MCF 10A (cell line): ENCODE measurements around the gene PRKG1. TPM values are rescaled to one million over a fixed set of nuclear protein-coding genes. Genes with fewer than 3 reads are reported as not detected.

Experiments used
- BruUV-seq: library from RNA; stranded (reverse); fragments of 400-500 nt; replicated peaks from 2 replicates; lab custom pipeline; 2021; lab: Mats Ljungman, UMichigan
- CTCF ChIA-PET: fragments of 300-600 bp; sonication (Branson Sonifier 250); formaldehyde crosslinking; extraction: SDS; loops from one replicate; lab custom pipeline; 2021; ENCODE audit warnings: antibody characterized with exemption, inconsistent platforms; lab: Yijun Ruan, JAX
- POLR2A ChIA-PET: fragments of 300-600, 350-650 bp; sonication (Branson Sonifier 250); formaldehyde crosslinking; extraction: SDS; loops from one replicate; lab custom pipeline; 2020; ENCODE audit warnings: antibody characterized with exemption, inconsistent platforms; lab: Yijun Ruan, JAX
- DNase-seq: peaks from one replicate; pipeline ENCODE4 v3.0.0-alpha.2; 2018; ENCODE audit not compliant: unreplicated experiment
- H3K27ac Mint-ChIP-seq: one replicate; pipeline ENCODE4 v1.8.0; 2022; ENCODE audit warnings: mild to moderate bottlenecking, low read depth, mixed read lengths; ENCODE audit not compliant: unreplicated experiment
- H3K27me3 Mint-ChIP-seq: one replicate; pipeline ENCODE4 v1.8.0; 2022; ENCODE audit warnings: mixed read lengths; ENCODE audit not compliant: insufficient read depth, unreplicated experiment
- H3K36me3 Mint-ChIP-seq: one replicate; pipeline ENCODE4 v1.8.0; 2022; ENCODE audit warnings: mild to moderate bottlenecking, moderate library complexity, mixed read lengths; ENCODE audit not compliant: insufficient read depth, unreplicated experiment
- H3K4me1 Mint-ChIP-seq: one replicate; pipeline ENCODE4 v1.8.0; 2022; ENCODE audit warnings: mixed read lengths; ENCODE audit not compliant: insufficient read depth, unreplicated experiment
- H3K4me3 Mint-ChIP-seq: one replicate; pipeline ENCODE4 v1.8.0; 2022; ENCODE audit warnings: mild to moderate bottlenecking, moderate library complexity, mixed read lengths; ENCODE audit not compliant: unreplicated experiment
- H3K9me3 Mint-ChIP-seq: one replicate; pipeline ENCODE4 v1.8.0; 2022; ENCODE audit warnings: mixed read lengths; ENCODE audit not compliant: unreplicated experiment
- intact Hi-C: fragments of 100-400 bp; cut with micrococcal nuclease; formaldehyde crosslinking; loops from 2 replicates; pipeline ENCODE4 v1.14.1; 2022
- total RNA-seq: library from RNA; stranded (reverse); gene quantifications from 2 replicates; pipeline ENCODE4 v1.2.3, GENCODE V29; 2022
- TF ChIP-seq, protein P1 (sequence below): fragments of 200-600 bp; IDR thresholded peaks from one replicate; pipeline ENCODE4 v1.8.0; 2022; ENCODE audit warnings: antibody characterized with exemption, mild to moderate bottlenecking; ENCODE audit not compliant: unreplicated experiment

Gene PRKG1
- total RNA-seq, 1 experiment from 2014 or later, result 0.09 TPM

DNA sequence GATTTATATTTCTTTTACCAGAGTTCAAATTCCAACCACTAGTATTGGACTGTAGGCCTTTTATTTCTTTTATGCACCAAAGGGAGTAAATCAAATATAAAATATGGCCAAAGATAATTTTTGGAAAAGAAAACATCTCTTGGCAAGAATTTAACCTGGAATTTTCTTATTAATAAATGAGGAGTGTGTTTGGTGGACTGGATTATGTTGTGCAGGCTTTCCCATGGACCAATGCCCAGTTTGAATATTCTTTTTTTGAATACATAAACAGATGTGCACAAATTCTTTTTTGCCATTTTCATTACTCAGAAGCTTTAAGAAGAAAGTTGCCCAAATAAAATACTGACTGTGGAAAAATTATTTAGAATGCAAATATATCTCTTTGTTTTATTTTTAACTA is 22.1 kb upstream of the PRKG1 start:
- H3K9me3 Mint-ChIP-seq, result no peaks in the 10 kb centered on the region
- no peak overlapping the region for H3K27ac Mint-ChIP-seq
- no peaks in the 10 kb centered on the region for H3K4me1 Mint-ChIP-seq
- no TSS peak for BruUV-seq
- no peaks in the 10 kb centered on the region for H3K36me3 Mint-ChIP-seq
- no peak overlapping the region for H3K4me3 Mint-ChIP-seq
- CTCF ChIA-PET, result interaction anchor here (0.6 to 0.7 kb wide), 2 partner anchors 9 to 51 kb away, joined by 3 read pairs; no protein-coding TSS in a partner anchor
- POLR2A ChIA-PET, result no interaction called here
- peaks cover 45% of the 10 kb centered on the region for H3K27me3 Mint-ChIP-seq
- no peak for DNase-seq
- intact Hi-C loops, result no loop called here
- TF ChIP-seq, protein P1, sequence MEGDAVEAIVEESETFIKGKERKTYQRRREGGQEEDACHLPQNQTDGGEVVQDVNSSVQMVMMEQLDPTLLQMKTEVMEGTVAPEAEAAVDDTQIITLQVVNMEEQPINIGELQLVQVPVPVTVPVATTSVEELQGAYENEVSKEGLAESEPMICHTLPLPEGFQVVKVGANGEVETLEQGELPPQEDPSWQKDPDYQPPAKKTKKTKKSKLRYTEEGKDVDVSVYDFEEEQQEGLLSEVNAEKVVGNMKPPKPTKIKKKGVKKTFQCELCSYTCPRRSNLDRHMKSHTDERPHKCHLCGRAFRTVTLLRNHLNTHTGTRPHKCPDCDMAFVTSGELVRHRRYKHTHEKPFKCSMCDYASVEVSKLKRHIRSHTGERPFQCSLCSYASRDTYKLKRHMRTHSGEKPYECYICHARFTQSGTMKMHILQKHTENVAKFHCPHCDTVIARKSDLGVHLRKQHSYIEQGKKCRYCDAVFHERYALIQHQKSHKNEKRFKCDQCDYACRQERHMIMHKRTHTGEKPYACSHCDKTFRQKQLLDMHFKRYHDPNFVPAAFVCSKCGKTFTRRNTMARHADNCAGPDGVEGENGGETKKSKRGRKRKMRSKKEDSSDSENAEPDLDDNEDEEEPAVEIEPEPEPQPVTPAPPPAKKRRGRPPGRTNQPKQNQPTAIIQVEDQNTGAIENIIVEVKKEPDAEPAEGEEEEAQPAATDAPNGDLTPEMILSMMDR, result no peak

- CTCF ChIA-PET, result interaction anchor here (0.8 kb wide), 1 partner anchor 365 kb away, joined by 3 read pairs; no protein-coding TSS in a partner anchor
- TF ChIP-seq, protein P1, result no peak
- POLR2A ChIA-PET, result no interaction called here
- DNase-seq, result no peak
- Mint-ChIP-seq H3K9me3 (no peaks in the 10 kb centered on the region), H3K27ac (no peak overlapping the region), H3K27me3 (peaks cover 41% of the 10 kb centered on the region), H3K4me1 (no peaks in the 10 kb centered on the region), H3K36me3 (no peaks in the 10 kb centered on the region), H3K4me3 (no peak overlapping the region)
- BruUV-seq, result no TSS peak
- intact Hi-C loops, result no loop called here
These were observed 16.4 kb upstream of the PRKG1 start for GRCh38 chr10:51057925-51058324.

GRCh38 chr10:51063166-51063565 is 11.1 kb upstream of the PRKG1 start:
- no peak for DNase-seq
- Mint-ChIP-seq H3K27ac (no peak overlapping the region), H3K27me3 (peaks cover 54% of the 10 kb centered on the region), H3K4me3 (no peak overlapping the region), H3K36me3 (no peaks in the 10 kb centered on the region), H3K9me3 (no peaks in the 10 kb centered on the region), H3K4me1 (no peaks in the 10 kb centered on the region)
- intact Hi-C loops, result loop anchor here (1.0 to 5.0 kb wide), 3 partner anchors 359 to 1154 kb away; no protein-coding TSS in a partner anchor
- POLR2A ChIA-PET, result no interaction called here
- CTCF ChIA-PET, result interaction anchor here (0.6 to 3.9 kb wide), 36 partner anchors 9 to 1153 kb away, joined by 3 to 71 read pairs (median 4); partner anchors contain the start of gene PRKG1
- TF ChIP-seq, protein P1, result no peak
- BruUV-seq, result no TSS peak

- ChIA-PET POLR2A (no interaction called here), CTCF (interaction anchor here (0.6 to 3.9 kb wide), 37 partner anchors 9 to 1152 kb away, joined by 3 to 71 read pairs (median 4); partner anchors contain the start of gene PRKG1)
- Mint-ChIP-seq H3K36me3 (no peaks in the 10 kb centered on the region), H3K27me3 (peaks cover 60% of the 10 kb centered on the region), H3K4me3 (no peak overlapping the region), H3K4me1 (no peaks in the 10 kb centered on the region), H3K9me3 (no peaks in the 10 kb centered on the region), H3K27ac (no peak overlapping the region)
- TF ChIP-seq, protein P1, result peak; percentile 54
- BruUV-seq, result no TSS peak
- DNase-seq, result peak; percentile 30
- intact Hi-C loops, result loop anchor here (1.0 to 5.0 kb wide), 4 partner anchors 358 to 1153 kb away; no protein-coding TSS in a partner anchor
These were observed 10.4 kb upstream of the PRKG1 start for GRCh38 chr10:51063659-51064535.
